Measurements from ENCODE around the gene GLE1.

Gene GLE1

GRCh38 chr9:128528445-128529160 lies 24.1 kb downstream of the GLE1 start:
- H3K4me1 ChIP-seq (ENCODE audit: low read length): no peaks in the 10 kb centered on the region
- H3K27ac ChIP-seq (ENCODE audit: low read length): no peak overlapping the region
- H3K9ac ChIP-seq (ENCODE audit: low read length): no peak overlapping the region
- no peaks in the 10 kb centered on the region for H3K9me3 ChIP-seq (ENCODE audit: insufficient read depth, low read length)
- TF ChIP-seq EZH2phosphoT487 (IDR thresholded peaks at IDR 0.05; ENCODE audit: low read depth): no peak
- TF ChIP-seq CTCF (IDR thresholded peaks at IDR 0.05; ENCODE audit: low read depth, low read length): no peak
- no peaks in the 10 kb centered on the region for H3K79me2 ChIP-seq (ENCODE audit: low read length)
- no peak overlapping the region for H2AFZ ChIP-seq (ENCODE audit: low read depth, low read length)
- no peak overlapping the region for H3K4me2 ChIP-seq (ENCODE audit: low read length)
- H3K36me3 ChIP-seq (replicated peaks; ENCODE audit: low read depth, low read length): peaks cover 36% of the 10 kb centered on the region
- H4K20me1 ChIP-seq (ENCODE audit: insufficient read depth, low read length): no peaks in the 10 kb centered on the region
- no peak overlapping the region for H3K4me3 ChIP-seq (ENCODE audit: low read length)
- H3K27me3 ChIP-seq (ENCODE audit: low read depth, low read length): no peaks in the 10 kb centered on the region

- Histone ChIP-seq H3K27ac (ENCODE audit: low read length) (no peak overlapping the region), H3K4me1 (ENCODE audit: low read length) (no peaks in the 10 kb centered on the region), H2AFZ (ENCODE audit: low read depth, low read length) (no peak overlapping the region), H3K4me3 (ENCODE audit: low read length) (no peak overlapping the region), H4K20me1 (ENCODE audit: insufficient read depth, low read length) (no peaks in the 10 kb centered on the region), H3K4me2 (ENCODE audit: low read length) (no peak overlapping the region), H3K9ac (ENCODE audit: low read length) (no peak overlapping the region), H3K79me2 (ENCODE audit: low read length) (no peaks in the 10 kb centered on the region), H3K36me3 (replicated peaks; ENCODE audit: low read depth, low read length) (peaks cover 36% of the 10 kb centered on the region), H3K9me3 (ENCODE audit: insufficient read depth, low read length) (no peaks in the 10 kb centered on the region), H3K27me3 (ENCODE audit: low read depth, low read length) (no peaks in the 10 kb centered on the region)
- no peak for TF ChIP-seq CTCF (IDR thresholded peaks at IDR 0.05; ENCODE audit: low read depth, low read length)
- TF ChIP-seq EZH2phosphoT487 (IDR thresholded peaks at IDR 0.05; ENCODE audit: low read depth): no peak
Measured at GRCh38 chr9:128529191-128529590, 24.7 kb downstream of the GLE1 start.

GRCh38 chr9:128532581-128532980 lies 28.1 kb downstream of the GLE1 start:
- peaks cover 27% of the 10 kb centered on the region for H3K36me3 ChIP-seq (replicated peaks; ENCODE audit: low read depth, low read length)
- no peaks in the 10 kb centered on the region for H3K4me1 ChIP-seq (ENCODE audit: low read length)
- TF ChIP-seq EZH2phosphoT487 (IDR thresholded peaks at IDR 0.05; ENCODE audit: low read depth): no peak
- TF ChIP-seq CTCF (IDR thresholded peaks at IDR 0.05; ENCODE audit: low read depth, low read length): no peak
- H3K79me2 ChIP-seq (ENCODE audit: low read length): no peaks in the 10 kb centered on the region
- no peak overlapping the region for H3K9ac ChIP-seq (ENCODE audit: low read length)
- H3K27ac ChIP-seq (ENCODE audit: low read length): no peak overlapping the region
- no peaks in the 10 kb centered on the region for H3K27me3 ChIP-seq (ENCODE audit: low read depth, low read length)
- no peak overlapping the region for H3K4me2 ChIP-seq (ENCODE audit: low read length)
- no peak overlapping the region for H3K4me3 ChIP-seq (ENCODE audit: low read length)
- no peaks in the 10 kb centered on the region for H3K9me3 ChIP-seq (ENCODE audit: insufficient read depth, low read length)
- H2AFZ ChIP-seq (ENCODE audit: low read depth, low read length): no peak overlapping the region
- no peaks in the 10 kb centered on the region for H4K20me1 ChIP-seq (ENCODE audit: insufficient read depth, low read length)

- peaks cover 45% of the 10 kb centered on the region for H3K36me3 ChIP-seq (replicated peaks; ENCODE audit: low read depth, low read length)
- no peak overlapping the region for H2AFZ ChIP-seq (ENCODE audit: low read depth, low read length)
Measured at GRCh38 chr9:128540634-128541360, 36.3 kb downstream of the GLE1 start.

More at GRCh38 chr9:128540634-128541360, 36.3 kb downstream of the GLE1 start:
- Histone ChIP-seq H3K9me3 (ENCODE audit: insufficient read depth, low read length) (no peaks in the 10 kb centered on the region), H3K27me3 (ENCODE audit: low read depth, low read length) (no peaks in the 10 kb centered on the region), H3K4me3 (ENCODE audit: low read length) (no peak overlapping the region), H3K27ac (ENCODE audit: low read length) (no peak overlapping the region), H3K4me1 (ENCODE audit: low read length) (no peaks in the 10 kb centered on the region), H3K4me2 (ENCODE audit: low read length) (no peak overlapping the region), H3K9ac (ENCODE audit: low read length) (no peak overlapping the region), H3K79me2 (ENCODE audit: low read length) (no peaks in the 10 kb centered on the region), H4K20me1 (ENCODE audit: insufficient read depth, low read length) (no peaks in the 10 kb centered on the region)
- no peak for TF ChIP-seq CTCF (IDR thresholded peaks at IDR 0.05; ENCODE audit: low read depth, low read length)
- TF ChIP-seq EZH2phosphoT487 (IDR thresholded peaks at IDR 0.05; ENCODE audit: low read depth): no peak

All from OCI-LY3 (cell line).